SH-SY5Y (cell line): Measurements from ENCODE around the gene RRAGA.

Experiments
- GATA2 ChIP-seq: IDR thresholded peaks from 2 replicates; pipeline ENCODE4 v1.6.1; 2011; ENCODE audit warnings: mild to moderate bottlenecking, low read depth, low read length
- GATA3 ChIP-seq: IDR thresholded peaks from 2 replicates; pipeline ENCODE4 v1.6.1; 2011; ENCODE audit warnings: low read depth, mild to moderate bottlenecking, low read length, moderate library complexity

- no peak for TF ChIP-seq GATA2
- TF ChIP-seq GATA3 = no peak
Measured at GRCh38 chr9:19087106-19088000, 38.1 kb downstream of the RRAGA start.
